Liver (tissue), 9 donors: ENCODE data around the gene DDX56. TPM values are rescaled to one million over a fixed set of nuclear protein-coding genes. Genes with fewer than 3 reads are reported as not detected.

ENCODE experiments used
- DNase-seq: peaks from one replicate; pipeline ENCODE4 v3.0.0-alpha.2; 2017; ENCODE audit warnings: low spot score
- H3K27ac ChIP-seq, 2 donors: one replicate each; pipeline ENCODE4 v1.7.0; 2013; ENCODE audit warnings: inconsistent platforms in 2 of 2, low read length in 2 of 2, control low read depth in 1 of 2, low read depth in 1 of 2, mild to moderate bottlenecking in 1 of 2
- H3K27me3 ChIP-seq, 4 donors: one replicate each; pipeline versions ENCODE4 v1.6.1 to v1.7.0; 2013; ENCODE audit warnings: low read length in 3 of 4, inconsistent platforms in 1 of 4, mild to moderate bottlenecking in 1 of 4, moderate library complexity in 1 of 4; ENCODE audit not compliant: control insufficient read depth in 4 of 4, insufficient read depth in 4 of 4
- H3K36me3 ChIP-seq, 4 donors: one replicate each; pipeline versions ENCODE4 v1.6.1 to v1.7.0; 2013; ENCODE audit warnings: low read length in 3 of 4, mild to moderate bottlenecking in 3 of 4, low read depth in 1 of 4, moderate library complexity in 1 of 4; ENCODE audit not compliant: control insufficient read depth in 4 of 4, insufficient read depth in 3 of 4
- H3K4me1 ChIP-seq, 4 donors: one replicate each; pipeline versions ENCODE4 v1.6.1 to v1.7.0; 2013; ENCODE audit warnings: low read length in 3 of 4, mild to moderate bottlenecking in 3 of 4, moderate library complexity in 1 of 4; ENCODE audit not compliant: control insufficient read depth in 4 of 4, insufficient read depth in 4 of 4
- H3K4me3 ChIP-seq, 3 donors: one replicate each; pipeline versions ENCODE4 v1.6.1 to v1.7.0; 2013; ENCODE audit warnings: low read length in 3 of 3, control low read depth in 1 of 3, low read depth in 1 of 3, mild to moderate bottlenecking in 1 of 3
- H3K9ac ChIP-seq, 2 donors: one replicate each; pipeline ENCODE4 v1.7.0; 2013; ENCODE audit warnings: low read length in 2 of 2, mild to moderate bottlenecking in 2 of 2, moderate library complexity in 2 of 2, control low read depth in 1 of 2, low read depth in 1 of 2
- H3K9me3 ChIP-seq, 4 donors: one replicate each; pipeline versions ENCODE4 v1.6.1 to v1.7.0; 2013; ENCODE audit warnings: low read length in 3 of 4; ENCODE audit not compliant: control insufficient read depth in 4 of 4
- ATF3 ChIP-seq: IDR thresholded peaks from 2 replicates; pipeline ENCODE4 v1.6.1; 2016; ENCODE audit warnings: antibody characterized with exemption
- CTCF ChIP-seq: fragments of 150-350 bp; IDR thresholded peaks from 2 replicates; pipeline ENCODE4 v1.5.1; 2017; ENCODE audit warnings: improper control_type of control experiment, low read depth, low read length; ENCODE audit not compliant: missing input control
- EGR1 ChIP-seq, 2 donors: IDR thresholded peaks; 2 replicates each; pipeline ENCODE4 v1.6.1; 2016 to 2018; ENCODE audit warnings: antibody characterized with exemption in 2 of 2, low read depth in 2 of 2
- FOXA2 ChIP-seq: IDR thresholded peaks from 2 replicates; pipeline ENCODE4 v1.6.1; 2016; ENCODE audit warnings: antibody characterized with exemption
- GABPA ChIP-seq, 2 donors: IDR thresholded peaks in 1 of 2; conservative IDR thresholded peaks in 1 of 2; 2 replicates each; pipeline ENCODE4 v1.6.1; 2016; ENCODE audit warnings: antibody characterized with exemption in 2 of 2, mild to moderate bottlenecking in 1 of 2, moderate library complexity in 1 of 2
- HNF4A ChIP-seq, 2 donors: conservative IDR thresholded peaks; 2 replicates each; pipeline ENCODE4 v1.6.1; 2016; ENCODE audit warnings: antibody characterized with exemption in 2 of 2, mild to moderate bottlenecking in 2 of 2
- HNF4G ChIP-seq: IDR thresholded peaks from 2 replicates; pipeline ENCODE4 v1.6.1; 2016; ENCODE audit warnings: antibody characterized with exemption
- JUND ChIP-seq, 2 donors: IDR thresholded peaks; 2 replicates each; pipeline ENCODE4 v1.6.1; 2016; ENCODE audit warnings: antibody characterized with exemption in 2 of 2
- MAX ChIP-seq: IDR thresholded peaks from 2 replicates; pipeline ENCODE4 v1.6.1; 2016; ENCODE audit warnings: antibody characterized with exemption
- NR2F2 ChIP-seq: IDR thresholded peaks from 2 replicates; pipeline ENCODE4 v1.6.1; 2016; ENCODE audit warnings: antibody characterized with exemption
- RAD21 ChIP-seq, 2 donors: IDR thresholded peaks; 2 replicates each; pipeline ENCODE4 v1.6.1; 2016; ENCODE audit warnings: antibody characterized with exemption in 2 of 2, mild to moderate bottlenecking in 2 of 2
- RXRA ChIP-seq, 2 donors: IDR thresholded peaks; 2 replicates each; pipeline ENCODE4 v1.6.1; 2017 to 2018; ENCODE audit warnings: antibody characterized with exemption in 2 of 2, mild to moderate bottlenecking in 1 of 2
- SP1 ChIP-seq: IDR thresholded peaks from 2 replicates; pipeline ENCODE4 v1.6.1; 2018; ENCODE audit warnings: antibody characterized with exemption, mild to moderate bottlenecking
- YY1 ChIP-seq: IDR thresholded peaks from 2 replicates; pipeline ENCODE4 v1.6.1; 2016; ENCODE audit warnings: antibody characterized with exemption, mild to moderate bottlenecking
- ZBTB33 ChIP-seq: IDR thresholded peaks from 2 replicates; pipeline ENCODE4 v1.6.1; 2016; ENCODE audit warnings: antibody characterized with exemption
- WGBS: extraction: QIAGEN DNeasy Blood & Tissue Kit; methylation state at CpG from one replicate; pipeline ENCODE4 v1.1.7; 2013; 5-methylcytosine and 5-hydroxymethylcytosine counted together
- polyA plus RNA-seq, 2 donors: library from polyadenylated mRNA; stranded (reverse) in 1 of 2; unstranded in 1 of 2; fragments of 200-250 nt in 1 of 2; fragments of >200 nt in 1 of 2; fragmentation: Nextera tagmentation in 1 of 2; extraction: Ambion mirVana in 1 of 2; gene quantifications; one replicate each; pipeline versions ENCODE4 v1.2.1 to v1.2.3, GENCODE V29; 2013 to 2015
- total RNA-seq, 2 donors: library from RNA; depleted of rRNA; stranded (reverse); fragments of >200 nt; gene quantifications; one replicate each; pipeline ENCODE4 v1.2.3, GENCODE V29; 2014
- donor health status: healthy.
- donor health status: healthy.
- donor health status: healthy.
- donor health status: healthy.
- donor health status: healthy.

Gene DDX56
- total and polyA plus RNA-seq, 4 donors = 24.3 to 42.1 (median 31.9) TPM

- no peak for DNase-seq
- no peaks in the 10 kb centered on the region for H3K36me3 ChIP-seq
- peaks cover 1 to 13% (median 3%) of the 10 kb centered on the region in 4 donors for H3K4me1 ChIP-seq
- no peaks in the 10 kb centered on the region for H3K27me3 ChIP-seq
- H3K9me3 ChIP-seq = no peaks in the 10 kb centered on the region
- H3K4me3 ChIP-seq = no peak overlapping the region
- WGBS = 72% methylated on average over 6 of the region's 6 CpGs
- TF ChIP-seq ATF3 (no peak), HNF4G (no peak), NR2F2 (no peak), ZBTB33 (no peak), FOXA2 (no peak), CTCF (no peak), YY1 (no peak), HNF4A (conservative IDR thresholded peaks at IDR 0.05) (no peak), JUND (IDR thresholded peaks at IDR 0.05) (no peak)
- no peak overlapping the region for H3K27ac ChIP-seq
- no peak overlapping the region for H3K9ac ChIP-seq
Measured at GRCh38 chr7:44603193-44603592, 29.5 kb upstream of the DDX56 start.

- TF ChIP-seq NR2F2 (no peak), EGR1 (IDR thresholded peaks at IDR 0.05; ENCODE audit: low read depth in 2 of 2) (no peak), FOXA2 (no peak), MAX (no peak), RAD21 (IDR thresholded peaks at IDR 0.05) (no peak), HNF4G (no peak), YY1 (no peak), CTCF (no peak), ATF3 (no peak), GABPA (IDR thresholded peaks at IDR 0.05 in 1 of 2, conservative IDR thresholded peaks at IDR 0.05 in 1 of 2) (no peak), RXRA (IDR thresholded peaks at IDR 0.05) (no peak), SP1 (no peak)
- no peak overlapping the region for H3K27ac ChIP-seq
- no peak for DNase-seq
- H3K4me3 ChIP-seq = no peak overlapping the region
- WGBS = 83% methylated on average over 1 of the region's 1 CpG
- H3K9me3 ChIP-seq = no peaks in the 10 kb centered on the region
- H3K27me3 ChIP-seq = no peaks in the 10 kb centered on the region
- H3K4me1 ChIP-seq = peaks cover 0 to 12% (median 3%) of the 10 kb centered on the region in 4 donors
- no peaks in the 10 kb centered on the region for H3K36me3 ChIP-seq
- H3K9ac ChIP-seq = no peak overlapping the region
Measured at GRCh38 chr7:44602576-44602910, 28.8 kb upstream of the DDX56 start.
